NB4 (cell line): ENCODE results near the gene BCAR3.
A peak's percentile ranks its signal among the peaks of the same experiment; 100 is the strongest.

ENCODE experiments used
- DNase-seq: peaks from one replicate; pipeline ENCODE4 v3.0.0; 2010; ENCODE audit warnings: low read depth
- H3K4me3 ChIP-seq: one replicate; pipeline ENCODE4 v1.5.1; 2011; ENCODE audit warnings: mild to moderate bottlenecking, low read depth, low read length, moderate library complexity
- CTCF ChIP-seq: IDR thresholded peaks from one replicate; pipeline ENCODE4 v1.5.1; 2012; ENCODE audit warnings: low read depth, low read length
- MAX ChIP-seq: IDR thresholded peaks from 2 replicates; pipeline ENCODE4 v1.6.1; 2011; ENCODE audit warnings: low read depth, low read length
- MYC ChIP-seq: IDR thresholded peaks from 2 replicates; pipeline ENCODE4 v1.6.1; 2011; ENCODE audit warnings: low read depth, low read length
- POLR2A ChIP-seq: IDR thresholded peaks from 2 replicates; pipeline ENCODE4 v1.6.1; 2011; ENCODE audit warnings: mild to moderate bottlenecking; ENCODE audit not compliant: insufficient read length; ENCODE audit errors: extremely low read depth

The BCAR3 gene

GRCh38 chr1:93525431-93525830, 156.2 kb downstream of the BCAR3 start:
- no peak overlapping the region for H3K4me3 ChIP-seq
- TF ChIP-seq MYC (no peak), MAX (no peak), POLR2A (no peak), CTCF (no peak)
- no peak for DNase-seq

GRCh38 chr1:93522721-93523120, 158.9 kb downstream of the BCAR3 start:
- DNase-seq: no peak
- no peak overlapping the region for H3K4me3 ChIP-seq
- TF ChIP-seq CTCF (no peak), POLR2A (no peak), MYC (no peak), MAX (no peak)

GRCh38 chr1:93521618-93522017, 160.0 kb downstream of the BCAR3 start:
- DNase-seq: no peak
- TF ChIP-seq MAX: no peak
- TF ChIP-seq MYC: no peak
- no peak for TF ChIP-seq POLR2A
- TF ChIP-seq CTCF: no peak
- no peak overlapping the region for H3K4me3 ChIP-seq

- no peak overlapping the region for H3K4me3 ChIP-seq
- TF ChIP-seq CTCF (no peak), MYC (no peak), MAX (no peak), POLR2A (no peak)
- peak; percentile 17 for DNase-seq
Observed at GRCh38 chr1:93519199-93519829, 162.3 kb downstream of the BCAR3 start.

- no peak overlapping the region for H3K4me3 ChIP-seq
- peak; percentile 14 for DNase-seq
- TF ChIP-seq MYC: no peak
- no peak for TF ChIP-seq MAX
- no peak for TF ChIP-seq CTCF
- TF ChIP-seq POLR2A: no peak
Observed at GRCh38 chr1:93518516-93518915, 163.1 kb downstream of the BCAR3 start.
